Activated CD8-positive, alpha-beta memory T cell treated with anti-CD3 and anti-CD28 coated beads, Interleukin-2, amount 50 U/mL, for 24 hours (primary cell): Measurements from ENCODE around the gene GET4.
"Not testable (repeated sequence)": the region's sequence is repeated elsewhere in the genome, so short reads cannot be mapped to it uniquely, and the experiment has no call there.

ENCODE experiments used
- DNase-seq: peaks from one replicate; pipeline ENCODE4 v3.0.0-alpha.2; 2020; ENCODE audit errors: extremely low read depth

The GET4 gene

DNA sequence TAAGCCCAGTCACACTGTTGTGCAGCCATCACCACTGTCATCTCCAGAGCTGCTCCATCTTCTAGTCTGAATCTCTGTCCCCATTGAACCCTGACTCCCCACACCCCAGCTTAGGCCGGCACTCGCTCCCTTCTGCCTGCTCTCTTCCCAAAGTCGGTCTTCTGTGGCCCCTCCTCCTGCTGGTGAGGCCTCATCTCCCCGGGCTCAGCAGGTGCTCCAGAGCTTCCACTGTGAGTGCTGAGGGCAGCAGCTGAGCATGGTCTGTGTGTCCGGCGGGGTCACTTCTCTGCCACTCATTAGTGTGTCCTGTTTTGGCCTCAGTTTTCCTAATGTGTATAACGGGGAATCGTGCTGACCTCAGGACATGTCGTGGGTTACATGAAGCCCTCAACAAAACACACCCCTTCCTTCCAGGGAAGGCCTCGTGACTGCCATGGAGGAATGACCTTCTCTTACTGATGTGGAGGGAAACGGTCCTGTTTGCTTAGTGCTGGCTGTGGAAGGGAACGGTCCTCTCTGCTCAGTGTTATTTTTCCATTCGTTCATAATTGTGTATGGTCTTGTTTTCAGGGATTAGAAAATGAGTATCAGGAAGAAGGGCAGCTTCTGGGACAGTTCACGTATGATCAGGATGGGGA, 4.3 kb upstream of the GET4 start:
- no peak for DNase-seq

DNA sequence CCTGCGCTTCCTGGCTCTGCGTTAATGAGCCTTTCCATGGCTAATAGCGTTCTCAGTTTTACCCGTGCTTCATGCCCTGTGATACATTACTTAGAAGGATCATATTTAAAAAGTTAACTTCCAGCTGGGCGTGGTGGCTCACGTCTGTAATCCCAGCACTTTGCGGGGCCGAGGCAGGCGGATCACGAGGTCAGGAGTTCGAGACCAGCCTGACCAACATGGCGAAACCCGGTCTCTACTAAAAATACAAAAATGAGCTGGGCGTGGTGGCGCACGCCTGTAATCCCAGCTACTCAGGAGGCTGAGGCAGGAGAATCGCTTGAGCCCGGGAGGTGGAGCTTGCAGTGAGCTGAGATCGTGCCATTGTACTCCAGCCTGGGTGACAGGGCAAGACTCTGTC, 3.7 kb upstream of the GET4 start:
- DNase-seq, result not testable (repeated sequence)

DNA sequence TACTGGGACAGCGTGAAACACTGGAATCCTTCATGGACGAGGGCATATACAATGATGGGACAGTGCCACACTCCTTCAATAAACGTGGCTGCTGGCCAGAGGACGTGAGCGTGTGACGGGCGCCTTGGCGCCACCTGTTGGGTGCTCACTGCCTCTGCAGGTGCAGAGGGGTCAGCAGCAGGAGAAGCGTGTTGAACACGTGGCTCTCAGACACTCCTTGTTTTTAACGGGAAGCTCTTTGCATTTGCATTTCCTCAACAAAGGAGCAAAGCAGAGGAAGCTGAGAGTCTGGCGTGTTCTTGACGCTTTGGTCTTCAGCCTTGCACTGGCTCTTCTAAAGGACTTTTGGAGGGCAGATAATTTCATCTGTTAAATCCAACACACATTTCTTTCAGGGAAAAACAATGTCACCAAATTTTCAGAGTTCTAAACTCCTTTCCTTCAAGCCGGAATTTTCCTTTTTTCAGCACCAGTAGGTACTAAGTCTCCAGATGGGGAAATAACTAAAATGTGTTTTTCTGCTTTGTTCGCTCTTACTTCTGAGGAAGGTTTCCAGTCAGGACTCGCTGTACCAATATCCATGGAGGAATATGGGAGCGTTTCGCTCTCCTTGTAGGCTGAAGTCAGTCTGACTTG, 2.9 kb upstream of the GET4 start:
- peak; percentile 37 for DNase-seq

GRCh38 chr7:874031-874749, 2.2 kb upstream of the GET4 start:
- DNase-seq, result no peak

DNA sequence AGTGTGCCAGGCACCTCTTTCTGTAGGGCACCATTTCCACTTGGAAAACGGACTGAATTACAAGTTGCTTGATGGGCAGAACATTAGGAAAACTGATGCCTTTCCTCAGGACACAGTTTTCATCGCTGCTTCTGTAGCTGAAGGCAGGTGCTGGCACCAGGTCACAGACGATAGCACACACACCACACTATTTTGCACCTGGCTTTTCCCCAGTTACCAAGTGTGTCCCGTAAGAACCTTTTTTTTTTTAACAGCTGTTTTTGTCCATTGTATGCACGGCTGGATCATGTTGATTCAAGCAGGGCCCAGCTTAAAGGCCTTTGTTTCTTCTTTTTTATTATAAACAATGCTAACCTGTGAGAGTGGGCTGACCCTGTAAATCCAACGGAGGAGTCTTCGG, 1.3 kb upstream of the GET4 start:
- DNase-seq, result no peak

DNA sequence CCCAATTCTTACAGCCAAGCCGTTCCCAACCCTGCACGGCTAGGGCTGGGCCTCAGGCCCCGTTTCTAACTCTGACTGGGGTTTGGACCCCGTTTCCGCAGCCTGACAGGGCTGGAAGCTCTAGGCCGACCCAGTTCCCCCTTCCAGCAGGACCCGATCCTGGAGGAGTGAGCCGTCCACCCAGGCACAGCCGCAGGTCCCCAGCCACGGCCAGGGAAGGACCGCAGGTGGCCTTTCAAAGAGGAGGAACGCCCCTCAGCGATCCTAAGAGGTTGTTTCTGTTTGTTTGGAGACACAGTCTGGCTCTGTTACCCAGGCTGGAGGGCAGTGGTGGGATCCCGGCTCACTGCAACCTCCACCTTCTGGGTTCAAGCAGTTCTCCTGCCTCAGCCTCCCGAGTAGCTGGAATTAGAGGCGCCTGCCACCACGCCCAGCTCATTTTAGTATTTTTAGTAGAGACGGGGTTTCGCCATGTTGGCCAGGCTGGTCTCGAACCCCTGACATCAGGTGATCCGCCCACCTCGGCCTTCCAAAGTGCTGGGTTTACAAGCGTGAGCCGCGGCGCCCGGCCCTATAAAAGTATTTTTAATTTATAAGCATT, 778 bp upstream of the GET4 start:
- no peak for DNase-seq

GRCh38 chr7:876972-877311, 588 bp downstream of the GET4 start:
- no peak for DNase-seq

DNA sequence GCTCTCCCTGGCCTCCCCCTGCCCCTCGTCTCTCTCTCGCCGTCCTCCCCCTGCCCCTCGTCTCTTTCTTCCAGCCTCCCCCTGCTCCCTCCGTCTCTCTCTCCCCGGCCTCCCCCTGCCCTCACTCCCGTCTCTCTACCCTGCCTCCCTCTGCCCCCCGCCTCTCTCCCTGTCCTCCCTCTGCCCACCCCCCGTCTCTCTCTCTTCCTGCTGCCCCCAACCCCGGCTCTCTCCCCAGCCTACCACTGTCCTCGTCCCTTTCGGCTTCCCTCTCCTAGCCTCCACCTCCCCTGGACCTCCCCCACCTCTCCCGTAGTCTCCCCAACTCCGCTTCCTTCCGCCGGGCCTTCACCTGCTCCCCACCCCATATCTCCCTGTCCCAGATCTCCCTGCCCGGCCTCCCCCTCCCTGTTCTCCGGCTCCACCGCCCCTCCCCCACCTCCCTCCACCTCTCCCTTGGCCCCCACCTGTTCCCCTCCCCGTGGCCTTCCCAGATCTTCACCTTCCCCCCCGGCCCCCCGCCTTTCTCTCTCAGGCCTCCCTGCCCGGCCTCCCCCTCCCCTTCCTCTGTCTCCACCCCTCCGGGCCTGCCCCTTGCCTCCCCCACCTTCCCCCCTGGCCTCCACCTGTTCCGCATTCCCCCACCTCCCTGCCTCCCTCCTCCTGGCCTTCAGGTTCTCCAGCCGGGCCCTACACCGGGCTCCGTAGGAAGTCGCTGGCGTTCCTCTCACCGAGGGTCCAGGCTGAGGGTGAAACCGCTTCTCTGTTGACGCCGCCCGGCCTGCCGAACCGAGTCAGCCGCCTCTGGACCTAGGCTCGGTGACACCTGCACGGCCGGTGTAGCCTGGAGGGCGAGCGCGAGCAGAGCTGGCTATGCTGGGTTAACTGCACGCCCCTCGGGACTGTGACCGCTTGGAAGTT, 1.2 kb downstream of the GET4 start:
- no peak for DNase-seq

DNA sequence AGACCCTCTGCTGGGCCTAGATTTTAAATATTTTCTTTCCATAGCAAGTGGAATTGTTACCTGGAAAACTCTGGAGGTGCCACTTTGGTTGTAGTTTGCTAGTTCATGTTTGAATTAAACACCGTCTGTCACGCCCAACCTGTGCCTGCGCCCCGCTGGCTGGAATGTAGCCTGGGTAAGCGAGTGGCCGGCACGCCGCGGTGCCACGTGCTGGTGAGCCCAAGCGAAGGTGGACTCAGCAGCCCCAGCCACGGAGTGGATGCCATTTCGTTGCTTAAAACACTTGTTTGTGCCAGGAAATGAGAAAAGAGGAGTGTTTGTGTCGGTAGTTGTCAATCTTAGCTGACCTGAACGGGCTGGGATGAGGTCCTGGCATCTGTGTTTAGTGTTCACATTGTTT, 2.7 kb downstream of the GET4 start:
- no peak for DNase-seq

GRCh38 chr7:879706-880105, 3.4 kb downstream of the GET4 start:
- DNase-seq, result no peak

DNA sequence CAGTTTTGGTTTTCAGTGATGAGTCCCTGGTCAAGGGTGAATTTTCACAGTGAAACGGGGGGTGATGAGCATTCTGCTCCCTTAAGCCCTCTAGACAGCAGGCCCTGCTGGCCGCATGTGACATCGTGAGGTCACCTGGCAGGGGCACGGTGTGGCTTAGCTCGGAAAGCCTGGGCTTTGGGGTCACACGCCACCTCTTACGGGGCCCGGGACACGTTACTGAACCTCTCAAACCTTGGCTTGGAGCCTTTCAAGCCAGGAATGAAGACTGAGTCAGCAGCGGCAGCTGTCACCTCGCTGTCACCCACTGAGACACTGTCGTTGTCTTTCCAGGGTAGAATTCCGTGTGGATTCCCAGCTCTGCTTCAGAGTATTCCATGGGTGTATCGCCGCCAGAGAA, 4.1 kb downstream of the GET4 start:
- no peak for DNase-seq

DNA sequence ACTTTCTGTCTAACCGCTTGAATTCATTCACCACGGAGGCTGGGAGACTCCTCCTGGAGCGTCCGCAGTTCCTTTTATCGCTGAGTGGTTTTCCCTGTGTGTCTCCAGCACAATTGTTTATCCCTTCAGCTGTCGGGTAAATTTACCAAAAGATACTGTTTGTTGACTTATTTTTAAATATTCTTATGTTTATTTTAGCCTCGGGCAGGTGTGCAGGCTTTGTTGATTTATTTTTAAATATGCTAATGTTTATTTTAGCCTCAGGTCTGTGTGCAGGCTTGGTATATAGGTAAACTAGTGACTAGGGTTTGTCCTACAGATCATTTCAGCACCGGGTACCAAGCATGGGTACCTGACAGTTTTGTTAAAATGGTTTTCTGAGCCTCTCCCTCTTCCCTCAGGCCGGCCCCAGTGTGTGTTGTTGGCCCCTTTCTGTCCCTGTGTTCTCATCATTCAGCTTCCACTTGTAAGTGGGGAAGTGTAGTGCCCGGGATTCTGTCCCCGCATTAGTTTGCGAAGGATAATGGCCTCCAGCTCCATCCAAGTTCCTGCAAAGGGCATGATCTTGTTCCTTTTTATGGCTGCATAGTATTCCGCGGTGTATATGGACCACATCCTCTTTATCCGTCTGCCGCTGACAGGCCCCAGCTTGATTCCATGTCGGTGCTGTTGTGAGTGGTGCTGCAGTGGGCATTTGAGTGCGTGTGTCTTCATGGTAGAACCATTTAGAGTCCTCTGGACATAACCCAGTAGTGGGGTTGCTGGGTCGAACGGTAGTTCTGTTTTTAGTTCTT, 5.3 kb downstream of the GET4 start:
- no peak for DNase-seq

DNA sequence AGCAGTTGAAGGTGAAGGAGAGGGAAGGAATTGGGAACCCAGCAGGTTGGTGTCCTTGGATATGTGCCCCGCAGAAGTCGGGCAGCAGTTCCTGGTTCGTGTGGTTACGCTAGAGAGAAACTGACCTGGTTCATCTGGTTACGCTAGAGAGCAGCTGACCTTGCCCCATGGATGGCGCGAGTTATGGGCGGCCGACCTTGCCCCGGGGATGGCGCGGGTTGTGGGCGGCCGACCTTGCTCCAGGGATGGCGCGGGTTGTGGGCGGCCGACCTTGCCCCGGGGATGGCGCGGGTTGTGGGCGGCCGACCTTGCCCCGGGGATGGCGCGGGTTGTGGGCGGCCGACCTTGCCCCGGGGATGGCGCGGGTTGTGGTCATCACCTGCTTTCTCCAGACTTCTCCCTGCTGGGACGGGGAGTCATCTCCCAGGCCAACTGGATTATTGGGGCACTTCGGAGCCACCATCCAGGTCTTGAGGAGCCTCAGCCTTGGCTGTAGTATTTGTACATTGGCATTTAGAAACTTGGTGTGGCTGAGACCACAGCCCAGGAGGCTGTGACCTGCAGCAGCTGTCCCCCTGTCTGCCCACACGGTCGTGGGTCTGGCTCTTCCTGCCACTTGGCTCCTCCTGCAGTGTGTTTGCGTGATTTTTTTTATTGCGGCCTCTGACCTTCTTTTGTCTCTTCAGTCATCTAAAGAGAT, 6.1 kb downstream of the GET4 start:
- DNase-seq, result no peak

- no peak for DNase-seq
These were observed 7.0 kb downstream of the GET4 start for GRCh38 chr7:883055-884021.

DNA sequence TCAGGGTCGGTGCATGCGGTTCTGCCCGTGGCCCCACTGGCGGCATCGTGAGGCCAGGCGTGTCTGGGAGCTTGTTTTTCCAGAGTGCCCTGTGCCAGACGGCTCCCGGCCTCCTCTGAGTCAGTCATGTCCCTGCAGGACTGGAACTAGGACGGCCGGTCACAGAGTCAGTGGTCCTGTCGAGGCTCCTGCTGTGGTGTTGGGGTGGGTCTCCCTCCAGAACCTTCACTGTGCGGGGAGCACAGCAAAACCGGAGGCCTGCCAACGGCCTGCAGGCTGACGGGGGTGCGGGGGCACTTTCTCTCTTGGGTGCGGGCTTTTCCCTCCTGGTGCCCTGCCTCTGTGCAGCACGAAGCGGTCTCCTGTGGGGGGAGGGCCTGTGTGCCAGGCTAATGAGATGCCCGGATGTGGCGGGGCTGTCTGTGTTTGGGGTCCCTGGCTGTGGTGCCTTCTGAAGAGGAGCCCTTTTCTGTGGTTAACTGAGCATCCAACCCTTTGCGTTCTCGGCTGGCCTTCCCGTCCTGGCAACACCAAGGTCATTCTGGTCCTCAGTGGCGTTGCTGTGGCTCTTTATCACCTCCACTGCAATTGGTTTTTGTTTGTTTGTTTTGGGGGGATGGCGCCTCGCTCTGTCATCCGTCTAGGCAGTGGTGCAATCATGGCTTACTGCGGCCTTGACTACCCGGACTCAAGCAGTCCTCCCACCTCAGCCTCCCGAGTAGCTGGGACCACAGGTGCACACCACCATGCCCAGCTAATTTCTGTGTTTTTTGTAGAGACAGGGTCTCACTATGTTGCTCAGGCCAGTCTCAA, 8.0 kb downstream of the GET4 start:
- no peak for DNase-seq

- no peak for DNase-seq
These were observed 9.0 kb downstream of the GET4 start for GRCh38 chr7:885261-885892.

GRCh38 chr7:885893-886625, 9.7 kb downstream of the GET4 start:
- DNase-seq, result no peak
